Panc1 (cell line): Measurements from ENCODE around the gene ZCCHC17.

Experiments
- POLR2AphosphoS5 ChIP-seq: IDR thresholded peaks from 2 replicates; pipeline ENCODE4 v1.6.1; 2012; ENCODE audit warnings: mild to moderate bottlenecking, low read depth, low read length, moderate library complexity
- SIN3A ChIP-seq: IDR thresholded peaks from 2 replicates; pipeline ENCODE4 v1.6.1; 2012; ENCODE audit warnings: low read depth, mild to moderate bottlenecking, low read length, moderate library complexity, borderline replicate concordance; ENCODE audit not compliant: insufficient read depth
- TF ChIP-seq, protein P1 (sequence below): fragments of 450-650 bp; IDR thresholded peaks from 2 replicates; pipeline ENCODE4 v1.5.1; 2017; ENCODE audit warnings: mild to moderate bottlenecking

DNA sequence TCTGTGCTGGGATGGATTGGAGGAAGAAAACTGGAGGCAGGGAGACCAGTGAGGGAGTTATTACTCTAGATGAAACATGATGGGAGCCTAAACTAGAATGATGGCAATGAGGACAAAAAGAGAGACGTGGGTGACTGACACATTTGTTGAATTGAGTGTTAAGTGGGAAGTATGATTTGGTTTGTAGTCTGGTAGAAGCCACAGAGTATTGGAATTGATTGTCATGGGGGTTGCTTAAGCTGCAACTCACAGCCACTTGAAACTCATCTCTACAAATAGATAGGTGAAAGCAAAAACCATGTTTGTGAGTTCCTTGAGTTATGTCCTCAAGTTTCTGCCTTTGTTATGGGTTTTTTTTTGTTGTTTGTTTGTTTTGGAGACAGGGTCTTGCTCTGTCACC is 47.7 kb downstream of the ZCCHC17 start:
- TF ChIP-seq, protein P1, sequence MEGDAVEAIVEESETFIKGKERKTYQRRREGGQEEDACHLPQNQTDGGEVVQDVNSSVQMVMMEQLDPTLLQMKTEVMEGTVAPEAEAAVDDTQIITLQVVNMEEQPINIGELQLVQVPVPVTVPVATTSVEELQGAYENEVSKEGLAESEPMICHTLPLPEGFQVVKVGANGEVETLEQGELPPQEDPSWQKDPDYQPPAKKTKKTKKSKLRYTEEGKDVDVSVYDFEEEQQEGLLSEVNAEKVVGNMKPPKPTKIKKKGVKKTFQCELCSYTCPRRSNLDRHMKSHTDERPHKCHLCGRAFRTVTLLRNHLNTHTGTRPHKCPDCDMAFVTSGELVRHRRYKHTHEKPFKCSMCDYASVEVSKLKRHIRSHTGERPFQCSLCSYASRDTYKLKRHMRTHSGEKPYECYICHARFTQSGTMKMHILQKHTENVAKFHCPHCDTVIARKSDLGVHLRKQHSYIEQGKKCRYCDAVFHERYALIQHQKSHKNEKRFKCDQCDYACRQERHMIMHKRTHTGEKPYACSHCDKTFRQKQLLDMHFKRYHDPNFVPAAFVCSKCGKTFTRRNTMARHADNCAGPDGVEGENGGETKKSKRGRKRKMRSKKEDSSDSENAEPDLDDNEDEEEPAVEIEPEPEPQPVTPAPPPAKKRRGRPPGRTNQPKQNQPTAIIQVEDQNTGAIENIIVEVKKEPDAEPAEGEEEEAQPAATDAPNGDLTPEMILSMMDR: no peak
- no peak for TF ChIP-seq POLR2AphosphoS5
- no peak for TF ChIP-seq SIN3A
